Endometrial microvascular endothelial cells (primary cell): ENCODE results near the gene QRICH2. TPM values are rescaled to one million over a fixed set of nuclear protein-coding genes. Genes with fewer than 3 reads are reported as not detected.

Experiments
- in situ Hi-C: cut with HindIII; loops from 2 replicates; pipeline ENCODE4 v1.10.0; 2017; ENCODE audit warnings: low sequenced_read_pairs, low pct_unique_long_range_greater_than_20kb; ENCODE audit errors: inconsistent ontology term
- total RNA-seq: library from RNA; depleted of rRNA; stranded (reverse); fragments of >200 nt; gene quantifications from one replicate; pipeline ENCODE4 v1.2.3, GENCODE V29; 2015; ENCODE audit errors: inconsistent ontology term

The QRICH2 gene
- total RNA-seq, 1 donor from 2014 or later: 2.1 TPM

DNA sequence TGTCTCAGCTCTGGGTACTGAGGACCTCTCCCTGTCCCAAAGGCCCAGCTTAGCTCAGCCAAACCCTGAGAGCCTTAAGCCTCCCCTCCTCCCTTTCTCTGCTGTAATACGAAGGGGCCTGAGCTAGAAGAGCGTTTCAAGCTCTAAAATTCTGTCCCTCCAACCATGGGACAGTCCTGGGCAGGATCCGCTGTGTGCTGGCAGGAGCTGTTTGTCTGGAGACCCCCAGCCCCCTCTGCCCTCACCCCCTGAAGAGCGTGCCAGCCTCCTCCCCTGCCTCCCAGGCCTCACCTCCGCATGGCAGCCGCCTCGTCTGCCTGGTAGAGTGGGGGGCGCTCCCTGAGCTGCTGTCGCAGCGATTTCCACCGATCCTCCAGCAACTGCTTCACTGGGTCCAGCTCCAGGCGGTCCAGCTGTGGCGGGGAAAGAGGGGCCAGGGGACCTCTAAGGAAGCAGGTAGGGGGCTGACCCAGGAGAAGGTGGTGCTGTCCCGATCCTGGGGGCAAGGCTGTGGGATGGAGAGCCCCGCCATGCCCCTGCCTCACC lies 28.3 kb downstream of the QRICH2 start:
- in situ Hi-C loops: no loop called here

- in situ Hi-C loops: no loop called here
Measured at GRCh38 chr17:76278952-76279741, 28.9 kb downstream of the QRICH2 start.

DNA sequence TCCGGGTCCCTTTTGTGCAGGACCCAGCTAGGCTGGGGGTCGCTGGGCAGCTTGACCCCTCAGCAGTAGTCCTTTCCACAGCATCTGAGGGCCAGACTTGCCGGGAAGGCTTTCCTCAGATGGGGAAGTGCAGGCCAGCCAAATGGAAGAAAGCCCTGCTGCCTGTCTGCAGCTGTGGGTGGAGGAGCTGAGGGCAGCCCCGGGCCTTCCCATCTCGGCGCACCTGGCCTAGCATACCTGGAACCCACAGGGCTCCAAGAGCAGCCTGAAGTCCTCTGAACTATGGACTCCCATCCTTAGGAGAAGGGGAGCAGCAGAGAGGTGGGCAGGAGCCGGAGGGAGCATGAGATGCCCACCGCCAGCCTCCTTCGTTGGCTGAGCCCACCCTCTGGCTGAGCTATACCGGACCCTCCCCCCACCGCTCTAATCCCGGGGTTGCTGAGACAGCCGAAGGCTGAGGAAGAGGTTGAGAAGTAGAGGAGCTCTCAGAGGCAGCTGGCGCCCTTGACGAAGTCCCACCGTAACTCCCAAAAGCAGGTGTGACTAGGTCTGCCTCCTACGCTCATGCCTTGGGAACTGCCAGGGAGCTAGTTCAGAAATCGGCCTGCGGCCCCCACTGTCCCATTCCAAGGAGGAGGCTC lies 29.7 kb downstream of the QRICH2 start:
- in situ Hi-C loops: no loop called here

DNA sequence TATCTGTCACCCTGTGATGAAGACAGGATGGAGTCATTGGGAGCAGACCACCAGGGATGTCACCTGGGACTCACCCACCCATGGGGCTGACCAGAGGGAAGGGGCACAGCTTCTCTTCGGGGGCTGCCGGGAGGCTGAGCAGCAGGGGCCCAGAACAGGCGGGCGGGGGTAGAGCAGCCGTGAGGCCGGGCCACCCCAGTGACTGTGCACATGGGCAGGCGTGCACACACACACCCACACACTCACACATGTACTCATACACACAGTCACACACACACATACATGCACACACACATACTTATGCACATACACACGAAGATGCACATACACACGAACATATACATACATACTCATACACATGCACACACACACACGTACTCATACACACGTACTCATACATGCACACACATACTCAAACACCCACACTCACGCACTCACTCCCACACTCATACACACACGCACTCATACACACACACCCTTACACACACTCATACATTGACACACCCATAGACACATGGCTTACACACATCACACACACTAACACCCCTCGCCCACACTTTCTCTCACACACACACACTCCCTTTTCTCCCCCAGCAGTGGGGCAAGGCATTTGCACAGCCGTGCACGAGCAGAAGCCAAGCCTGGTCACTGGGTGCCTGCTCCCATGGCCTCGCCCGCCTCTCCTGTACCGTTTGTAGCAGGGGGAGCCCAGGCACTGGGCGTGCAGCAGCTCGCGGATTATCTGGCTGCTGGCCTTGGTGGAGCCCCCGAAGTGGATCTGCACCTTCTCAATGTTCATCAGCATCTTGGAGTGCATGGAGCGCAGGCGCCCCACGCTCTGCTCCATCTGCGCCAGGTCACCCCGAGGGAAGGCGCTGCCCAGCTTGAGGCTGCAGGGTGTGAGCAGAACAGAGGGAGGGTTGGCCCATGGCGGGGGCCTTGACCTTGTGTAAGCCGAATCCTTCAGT lies 30.5 kb downstream of the QRICH2 start:
- in situ Hi-C loops: no loop called here

DNA sequence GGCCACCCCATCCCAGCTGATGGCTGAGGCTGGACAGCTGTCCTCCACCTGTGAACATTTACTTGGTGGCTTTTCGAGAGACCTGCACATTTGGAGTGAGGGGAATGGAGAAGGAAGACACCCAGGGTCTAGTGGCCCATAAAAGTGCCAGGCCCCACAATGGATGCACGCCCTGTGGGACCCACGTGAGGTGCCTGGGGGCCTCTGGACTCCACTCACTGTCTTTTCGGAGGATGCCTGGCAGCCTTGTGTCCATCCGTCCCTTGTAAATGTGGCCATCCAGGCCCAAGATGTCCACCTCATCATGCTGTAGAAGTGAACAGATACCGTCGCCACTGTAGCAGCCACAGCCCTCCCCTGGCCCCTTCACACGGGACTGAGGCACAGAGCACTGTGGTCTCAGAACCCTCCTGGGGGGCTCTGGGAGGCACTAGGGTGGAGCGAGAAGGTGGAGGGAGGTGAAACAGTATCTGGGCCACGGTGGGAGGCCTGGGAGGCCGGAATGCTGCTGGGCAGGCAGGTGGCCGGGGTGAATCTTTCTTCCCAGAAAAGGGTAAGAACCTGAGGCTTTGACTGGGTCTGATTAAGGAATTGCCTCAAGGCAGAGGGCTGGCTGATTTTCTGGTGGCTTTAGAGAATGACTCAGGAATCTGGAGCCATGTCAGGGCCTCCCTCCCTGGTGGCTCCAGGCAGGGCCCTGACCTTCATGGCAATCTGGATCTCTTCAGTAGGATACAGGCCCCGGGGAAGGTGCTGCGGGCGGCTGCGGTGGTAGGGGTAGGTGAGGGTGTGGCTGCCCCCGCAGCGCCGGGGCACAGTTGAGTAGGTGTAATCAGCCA lies 31.4 kb downstream of the QRICH2 start:
- in situ Hi-C loops: no loop called here

DNA sequence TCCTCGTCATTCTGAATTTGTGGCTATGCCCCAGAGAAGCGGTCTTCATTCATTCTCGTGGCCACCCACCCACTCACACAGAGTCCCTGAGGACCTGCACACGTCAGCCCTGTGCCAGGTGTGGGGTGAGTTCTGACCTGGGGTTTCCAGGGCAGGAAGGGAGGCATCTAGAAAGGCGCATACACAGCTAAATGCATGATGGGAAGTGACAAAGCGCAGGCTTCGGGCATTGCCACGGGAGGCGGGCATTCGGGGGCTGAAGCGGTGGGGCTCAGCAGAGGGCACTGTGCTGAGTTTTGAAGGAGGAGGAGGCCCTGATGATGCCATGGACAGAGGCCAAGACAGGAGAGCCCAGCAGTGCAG lies 32.0 kb downstream of the QRICH2 start:
- in situ Hi-C loops: no loop called here

DNA sequence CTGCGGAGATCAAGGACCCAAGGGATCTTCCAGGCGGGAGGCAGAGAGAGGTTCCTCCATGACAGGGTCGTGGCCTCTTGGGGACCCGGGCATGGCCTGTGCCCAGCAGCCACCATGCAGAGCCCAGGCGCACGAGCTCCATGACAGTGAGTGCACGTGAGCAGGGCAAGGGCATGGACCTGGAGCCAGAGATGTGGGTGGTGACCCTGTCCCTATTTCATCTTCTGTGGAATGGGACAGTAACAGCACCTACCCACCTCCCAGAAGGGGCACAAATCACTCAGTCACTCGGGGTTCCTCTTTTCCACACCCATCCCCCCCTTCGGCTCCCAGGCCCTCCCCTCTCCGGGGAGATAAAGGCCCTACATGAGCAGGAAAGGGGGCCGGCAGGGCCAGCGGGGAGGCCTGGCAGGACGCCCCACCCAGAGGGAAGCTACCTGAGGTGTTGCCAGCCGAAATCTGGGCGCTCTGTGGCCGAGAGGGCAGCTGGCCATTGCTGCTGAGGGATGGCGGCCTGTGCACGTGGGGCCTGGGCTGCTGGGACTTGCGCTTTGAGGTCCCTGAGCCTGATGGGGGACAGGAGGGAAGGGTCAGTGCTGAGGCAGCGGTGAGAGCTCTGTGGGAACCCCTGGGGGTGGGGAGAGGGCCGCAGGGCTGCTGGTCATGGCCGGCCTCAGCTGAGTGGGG lies 32.6 kb downstream of the QRICH2 start:
- in situ Hi-C loops: no loop called here

GRCh38 chr17:76274112-76274956 lies 33.7 kb downstream of the QRICH2 start:
- in situ Hi-C loops: no loop called here

DNA sequence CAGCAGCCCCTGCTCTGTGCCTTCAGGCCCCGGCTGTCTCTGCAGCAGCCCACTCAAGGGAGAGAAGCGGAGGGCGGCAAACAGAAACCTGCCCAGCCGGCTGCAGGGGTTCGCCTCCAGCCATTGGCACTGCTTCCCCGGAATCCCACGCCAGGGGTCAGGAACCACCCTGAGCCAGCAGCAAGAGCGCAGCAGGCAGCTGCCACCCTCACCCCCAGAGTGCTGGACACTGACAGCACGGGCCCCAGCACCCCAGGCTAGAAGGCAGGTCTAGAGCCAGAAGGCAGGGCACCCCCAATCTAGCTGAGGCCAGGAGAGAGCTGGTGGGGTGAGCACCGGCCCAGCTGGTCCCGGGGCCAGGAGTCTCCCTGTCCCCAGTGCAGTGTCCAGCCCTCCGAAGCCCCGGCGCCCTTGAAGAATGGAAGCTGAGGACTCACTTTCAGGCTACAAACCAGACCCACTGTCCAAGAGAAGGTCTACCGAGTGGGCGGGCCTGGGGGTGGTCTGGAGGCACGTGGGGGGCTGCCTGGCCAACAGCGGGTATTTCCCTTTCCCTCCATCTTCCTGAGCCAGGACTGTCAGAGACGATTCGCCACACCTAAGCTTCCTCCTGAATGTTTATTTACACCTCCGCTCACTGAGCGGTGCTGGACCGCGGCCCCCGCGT lies 34.5 kb downstream of the QRICH2 start:
- in situ Hi-C loops: no loop called here

- in situ Hi-C loops: no loop called here
Measured at GRCh38 chr17:76272541-76273444, 35.3 kb downstream of the QRICH2 start.

DNA sequence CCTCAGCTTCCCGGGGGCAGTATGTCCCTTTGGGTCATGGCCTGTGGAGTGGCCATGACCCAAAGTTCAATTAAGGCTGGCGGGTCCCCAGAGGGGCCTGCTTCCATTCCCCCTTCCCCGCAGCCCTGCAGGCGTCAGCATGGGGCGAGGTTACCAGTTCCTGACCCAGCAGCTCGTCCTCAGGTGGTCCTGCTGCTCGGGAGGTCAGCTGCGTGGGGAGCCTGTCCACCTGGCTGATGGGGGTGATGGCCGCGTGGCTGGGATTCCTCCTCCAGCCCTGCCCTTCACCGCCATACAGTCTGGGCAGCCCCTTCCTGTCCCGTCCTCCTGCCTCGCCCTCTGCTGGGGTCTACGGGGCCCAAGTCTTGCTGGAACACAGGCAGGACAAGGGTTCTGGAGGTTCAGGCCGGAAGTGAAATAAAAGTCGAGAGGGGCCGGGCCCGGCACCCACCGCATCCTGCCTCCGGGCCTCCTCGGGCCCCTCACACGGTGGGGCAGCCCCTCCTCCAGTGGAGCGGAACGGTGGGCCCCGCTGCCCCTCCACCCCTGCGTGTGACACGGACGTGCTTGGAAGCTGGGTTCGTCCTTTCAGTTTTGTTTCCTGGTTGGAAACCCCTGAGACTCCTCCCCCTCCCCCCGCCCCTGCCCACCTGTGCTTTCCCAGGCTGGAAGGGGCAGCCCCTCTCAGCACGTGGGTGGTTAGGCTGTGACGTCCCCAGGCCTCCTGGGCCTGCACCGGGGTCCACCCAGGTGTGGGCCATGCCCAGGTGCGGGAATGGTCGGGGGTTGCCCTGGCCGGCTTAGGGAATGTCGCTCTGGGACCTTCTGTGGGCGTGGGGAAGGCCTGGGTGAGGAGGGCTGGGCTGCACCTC lies 36.2 kb downstream of the QRICH2 start:
- in situ Hi-C loops: no loop called here

- in situ Hi-C loops: no loop called here
Measured at GRCh38 chr17:76270770-76271668, 37.1 kb downstream of the QRICH2 start.

DNA sequence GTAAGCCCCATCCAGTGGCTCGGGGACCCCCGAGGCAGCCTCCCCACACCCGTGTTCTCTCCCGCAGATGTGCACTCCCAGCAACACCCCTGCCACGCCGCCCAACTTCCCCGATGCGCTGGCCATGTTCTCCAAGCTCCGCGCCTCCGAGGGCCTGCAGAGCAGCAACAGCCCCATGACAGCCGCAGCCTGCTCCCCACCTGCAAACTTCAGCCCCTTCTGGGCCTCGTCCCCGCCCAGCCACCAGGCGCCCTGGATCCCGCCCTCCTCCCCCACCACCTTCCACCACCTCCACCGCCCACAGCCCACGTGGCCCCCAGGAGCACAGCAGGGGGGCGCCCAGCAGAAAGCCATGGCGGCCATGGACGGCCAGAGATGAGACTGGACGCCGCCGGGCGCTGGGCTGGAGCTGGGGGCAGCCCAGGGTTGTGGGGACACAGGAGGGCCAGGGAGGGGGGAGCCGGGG lies 37.9 kb downstream of the QRICH2 start:
- in situ Hi-C loops: no loop called here
